OCI-LY3 (cell line): ENCODE results near the gene C2CD2L.

Source experiments
- H2AFZ ChIP-seq: fragments of 200-600, 300-600 bp; shearing (Covaris generic); 2 replicates; pipeline ENCODE4 v1.6.0; 2014; ENCODE audit warnings: antibody characterized with exemption, low read depth, low read length
- H3K27ac ChIP-seq: fragments of 200-600, 300-600 bp; sonication (generic); 2 replicates; pipeline ENCODE4 v1.5.1; 2014; ENCODE audit warnings: mild to moderate bottlenecking, low read length, moderate library complexity, mixed read lengths
- H3K27me3 ChIP-seq: fragments of 200-600, 300-600 bp; sonication (generic); 2 replicates; pipeline ENCODE4 v1.6.1; 2014; ENCODE audit warnings: low read depth, low read length, mixed read lengths
- H3K36me3 ChIP-seq: fragments of 200-600, 300-600 bp; sonication (generic); replicated peaks from 2 replicates; pipeline ENCODE3; 2014; ENCODE audit warnings: low read depth, low read length, mixed read lengths
- H3K4me1 ChIP-seq: fragments of 300-600, 200-600 bp; sonication (generic); 2 replicates; pipeline ENCODE4 v1.6.1; 2014; ENCODE audit warnings: low read length, mixed read lengths
- H3K4me2 ChIP-seq: fragments of 200-600, 300-600 bp; sonication (generic); 2 replicates; pipeline ENCODE4 v1.6.1; 2014; ENCODE audit warnings: low read length, mixed read lengths
- H3K4me3 ChIP-seq: fragments of 300-600, 200-600 bp; sonication (generic); 2 replicates; pipeline ENCODE4 v1.5.1; 2014; ENCODE audit warnings: antibody characterized with exemption, mild to moderate bottlenecking, low read length, moderate library complexity
- H3K79me2 ChIP-seq: fragments of 300-600, 200-600 bp; shearing (Covaris generic); 2 replicates; pipeline ENCODE4 v1.6.1; 2014; ENCODE audit warnings: mild to moderate bottlenecking, low read length, mixed read lengths
- H3K9ac ChIP-seq: fragments of 300-600, 200-600 bp; shearing (Covaris generic); 2 replicates; pipeline ENCODE4 v1.6.0; 2014; ENCODE audit warnings: mild to moderate bottlenecking, low read length, moderate library complexity
- H3K9me3 ChIP-seq: fragments of 200-600, 300-600 bp; shearing (Covaris generic); 2 replicates; pipeline ENCODE4 v1.6.1; 2014; ENCODE audit warnings: low read length, mixed read lengths; ENCODE audit not compliant: insufficient read depth
- H4K20me1 ChIP-seq: fragments of 200-600, 300-600 bp; sonication (generic); 2 replicates; pipeline ENCODE4 v1.6.1; 2016; ENCODE audit warnings: low read length, mixed read lengths; ENCODE audit not compliant: insufficient read depth
- EZH2phosphoT487 ChIP-seq: fragments of 200-600 bp; shearing (Covaris generic); IDR thresholded peaks from 2 replicates; pipeline ENCODE4 v1.6.1; 2018; ENCODE audit warnings: antibody characterized with exemption, mixed run types, low read depth
- TF ChIP-seq, protein P1 (sequence below): fragments of 200-600, 300-600 bp; sonication (generic); IDR thresholded peaks from 2 replicates; pipeline ENCODE4 v1.5.1; 2014; ENCODE audit warnings: antibody characterized with exemption, low read length, low read depth

Gene C2CD2L

GRCh38 chr11:119149018-119149785 lies 42.1 kb downstream of the C2CD2L start, which contains the start of gene ABCG4:
TSS of gene ABCG4 (plus strand) at chr11:119149052. CDS start at chr11:119149966, 914 bp downstream.
- TF ChIP-seq, protein P1, sequence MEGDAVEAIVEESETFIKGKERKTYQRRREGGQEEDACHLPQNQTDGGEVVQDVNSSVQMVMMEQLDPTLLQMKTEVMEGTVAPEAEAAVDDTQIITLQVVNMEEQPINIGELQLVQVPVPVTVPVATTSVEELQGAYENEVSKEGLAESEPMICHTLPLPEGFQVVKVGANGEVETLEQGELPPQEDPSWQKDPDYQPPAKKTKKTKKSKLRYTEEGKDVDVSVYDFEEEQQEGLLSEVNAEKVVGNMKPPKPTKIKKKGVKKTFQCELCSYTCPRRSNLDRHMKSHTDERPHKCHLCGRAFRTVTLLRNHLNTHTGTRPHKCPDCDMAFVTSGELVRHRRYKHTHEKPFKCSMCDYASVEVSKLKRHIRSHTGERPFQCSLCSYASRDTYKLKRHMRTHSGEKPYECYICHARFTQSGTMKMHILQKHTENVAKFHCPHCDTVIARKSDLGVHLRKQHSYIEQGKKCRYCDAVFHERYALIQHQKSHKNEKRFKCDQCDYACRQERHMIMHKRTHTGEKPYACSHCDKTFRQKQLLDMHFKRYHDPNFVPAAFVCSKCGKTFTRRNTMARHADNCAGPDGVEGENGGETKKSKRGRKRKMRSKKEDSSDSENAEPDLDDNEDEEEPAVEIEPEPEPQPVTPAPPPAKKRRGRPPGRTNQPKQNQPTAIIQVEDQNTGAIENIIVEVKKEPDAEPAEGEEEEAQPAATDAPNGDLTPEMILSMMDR, result no peak
- no peak for TF ChIP-seq EZH2phosphoT487
- H3K36me3 ChIP-seq, result no peaks in the 10 kb centered on the region
- peak within 1 kb of the TSS; percentile 91 for H3K4me2 ChIP-seq
- H3K79me2 ChIP-seq, result no peaks in the 10 kb centered on the region
- H3K9ac ChIP-seq, result peak within 1 kb of the TSS; percentile 47
- H4K20me1 ChIP-seq, result no peaks in the 10 kb centered on the region
- H3K27ac ChIP-seq, result no peak within 1 kb of the TSS
- H3K4me3 ChIP-seq, result peak within 1 kb of the TSS; percentile 80
- peak within 1 kb of the TSS; percentile 76 for H2AFZ ChIP-seq
- H3K4me1 ChIP-seq, result peaks cover 25% of the 10 kb centered on the region
- H3K9me3 ChIP-seq, result no peaks in the 10 kb centered on the region
- peaks cover 16% of the 10 kb centered on the region for H3K27me3 ChIP-seq

GRCh38 chr11:119149786-119150275 lies 42.7 kb downstream of the C2CD2L start:
- H3K9me3 ChIP-seq, result no peaks in the 10 kb centered on the region
- TF ChIP-seq, protein P1, result no peak
- no peak for TF ChIP-seq EZH2phosphoT487
- H3K9ac ChIP-seq, result peak overlapping the region; percentile 47; the same call in 1 of the 2 replicates
- H3K79me2 ChIP-seq, result no peaks in the 10 kb centered on the region
- H3K27ac ChIP-seq, result no peak overlapping the region
- no peaks in the 10 kb centered on the region for H3K36me3 ChIP-seq
- H3K4me1 ChIP-seq, result peaks cover 25% of the 10 kb centered on the region
- H2AFZ ChIP-seq, result peak overlapping the region; percentile 76; the same call in 1 of the 2 replicates
- H4K20me1 ChIP-seq, result no peaks in the 10 kb centered on the region
- H3K4me2 ChIP-seq, result peak overlapping the region; percentile 91
- peaks cover 21% of the 10 kb centered on the region for H3K27me3 ChIP-seq
- H3K4me3 ChIP-seq, result peak overlapping the region; percentile 80

DNA sequence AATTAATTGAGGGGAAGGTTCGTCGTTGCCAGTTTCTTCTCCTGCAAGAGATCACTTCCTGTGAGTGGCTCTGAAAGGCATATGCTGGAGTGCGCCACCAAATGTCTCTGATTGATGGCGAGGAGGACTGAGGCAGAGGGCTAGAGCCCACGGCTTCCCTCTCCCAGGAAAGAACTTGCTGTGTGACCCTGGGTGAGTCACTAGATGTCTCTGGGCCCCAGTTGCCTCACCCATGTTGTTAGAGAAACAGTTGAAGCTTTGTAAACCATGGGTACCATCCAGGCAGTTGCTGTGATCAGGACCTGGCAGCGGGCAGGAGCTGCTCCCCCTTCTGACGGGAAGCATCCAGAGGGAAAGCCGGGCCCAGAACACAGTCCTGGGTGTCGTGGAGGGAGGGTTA lies 44.9 kb downstream of the C2CD2L start:
- Histone ChIP-seq H3K36me3 (no peaks in the 10 kb centered on the region), H3K27me3 (peaks cover 25% of the 10 kb centered on the region), H3K9ac (no peak overlapping the region), H3K79me2 (no peaks in the 10 kb centered on the region), H2AFZ (no peak overlapping the region), H3K9me3 (no peaks in the 10 kb centered on the region), H3K4me3 (no peak overlapping the region), H3K27ac (no peak overlapping the region), H3K4me1 (peaks cover 25% of the 10 kb centered on the region), H4K20me1 (no peaks in the 10 kb centered on the region), H3K4me2 (no peak overlapping the region)
- TF ChIP-seq EZH2phosphoT487, result no peak
- TF ChIP-seq, protein P1, result no peak

DNA sequence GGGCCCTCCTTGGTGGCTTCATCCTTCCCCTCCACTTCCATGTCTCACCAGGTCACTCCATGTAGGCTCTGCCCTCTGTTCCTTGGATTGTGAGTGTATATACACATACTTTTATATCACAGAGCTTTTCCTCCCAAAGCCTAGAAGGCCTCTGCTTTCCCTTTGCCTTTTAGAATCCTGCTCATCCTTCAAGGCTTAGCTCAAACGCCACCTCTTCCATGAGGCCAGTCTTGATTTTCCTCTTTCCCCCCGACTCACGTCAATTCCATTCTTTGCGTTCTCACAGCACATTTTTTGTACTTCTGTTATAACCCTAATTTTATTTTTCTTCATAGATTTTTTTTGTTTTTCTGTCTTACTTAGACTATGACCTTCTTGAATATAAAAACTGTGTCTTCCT lies 45.5 kb downstream of the C2CD2L start:
- Histone ChIP-seq H3K79me2 (no peaks in the 10 kb centered on the region), H3K9me3 (no peaks in the 10 kb centered on the region), H3K9ac (no peak overlapping the region), H3K4me1 (peaks cover 23% of the 10 kb centered on the region), H3K4me2 (no peak overlapping the region), H3K36me3 (no peaks in the 10 kb centered on the region), H4K20me1 (no peaks in the 10 kb centered on the region), H3K27ac (no peak overlapping the region), H3K27me3 (peaks cover 25% of the 10 kb centered on the region), H2AFZ (no peak overlapping the region), H3K4me3 (no peak overlapping the region)
- TF ChIP-seq, protein P1, result no peak
- no peak for TF ChIP-seq EZH2phosphoT487
